22Rv1 (cell line): ENCODE data around the gene DNM3.

Experiments
- ZFX ChIP-seq: fragments of 450-650 bp; IDR thresholded peaks from 2 replicates; pipeline ENCODE4 v1.6.1; 2017; ENCODE audit warnings: antibody characterized with exemption, borderline replicate concordance
- TF ChIP-seq, protein P1 (sequence below): fragments of 450-650 bp; IDR thresholded peaks from 2 replicates; pipeline ENCODE4 v1.5.1; 2017; ENCODE audit warnings: mild to moderate bottlenecking

DNA sequence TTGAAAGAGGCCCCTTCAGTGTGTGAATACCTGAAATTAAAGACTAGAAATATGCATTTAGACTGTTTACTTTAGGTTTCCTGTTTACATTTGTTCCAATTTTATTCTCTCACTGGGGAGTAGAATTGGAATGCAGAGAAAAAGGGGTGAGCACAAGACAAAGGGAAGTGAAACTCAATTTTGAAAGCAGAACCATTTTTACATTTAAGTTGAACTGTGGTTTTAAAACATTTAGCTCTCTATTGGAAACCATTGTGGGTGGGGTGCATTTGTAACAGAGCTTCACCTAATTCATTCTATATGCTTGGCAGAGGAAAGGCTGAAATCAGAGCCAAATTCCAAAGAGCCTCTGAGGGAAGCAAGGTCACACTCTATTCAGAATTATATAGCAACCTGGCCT is 343.9 kb downstream of the DNM3 start:
- TF ChIP-seq, protein P1, sequence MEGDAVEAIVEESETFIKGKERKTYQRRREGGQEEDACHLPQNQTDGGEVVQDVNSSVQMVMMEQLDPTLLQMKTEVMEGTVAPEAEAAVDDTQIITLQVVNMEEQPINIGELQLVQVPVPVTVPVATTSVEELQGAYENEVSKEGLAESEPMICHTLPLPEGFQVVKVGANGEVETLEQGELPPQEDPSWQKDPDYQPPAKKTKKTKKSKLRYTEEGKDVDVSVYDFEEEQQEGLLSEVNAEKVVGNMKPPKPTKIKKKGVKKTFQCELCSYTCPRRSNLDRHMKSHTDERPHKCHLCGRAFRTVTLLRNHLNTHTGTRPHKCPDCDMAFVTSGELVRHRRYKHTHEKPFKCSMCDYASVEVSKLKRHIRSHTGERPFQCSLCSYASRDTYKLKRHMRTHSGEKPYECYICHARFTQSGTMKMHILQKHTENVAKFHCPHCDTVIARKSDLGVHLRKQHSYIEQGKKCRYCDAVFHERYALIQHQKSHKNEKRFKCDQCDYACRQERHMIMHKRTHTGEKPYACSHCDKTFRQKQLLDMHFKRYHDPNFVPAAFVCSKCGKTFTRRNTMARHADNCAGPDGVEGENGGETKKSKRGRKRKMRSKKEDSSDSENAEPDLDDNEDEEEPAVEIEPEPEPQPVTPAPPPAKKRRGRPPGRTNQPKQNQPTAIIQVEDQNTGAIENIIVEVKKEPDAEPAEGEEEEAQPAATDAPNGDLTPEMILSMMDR: no peak
- no peak for TF ChIP-seq ZFX
